HepG2 (cell line): ENCODE data around the gene YAP1. TPM values are rescaled to one million over a fixed set of nuclear protein-coding genes. Genes with fewer than 3 reads are reported as not detected.

ENCODE experiments used
- ATAC-seq: fragments of 200-7000 bp; cut with Tn5 transposase; 3 replicates; pipeline ENCODE4 v1.9.1; 2020; ENCODE audit warnings: mild to moderate bottlenecking, moderate library complexity
- BruUV-seq: library from RNA; stranded (reverse); fragments of 400-500 nt; replicated peaks from 2 replicates; lab custom pipeline; 2021; lab: Mats Ljungman, UMichigan
- CTCF ChIA-PET: fragments of 300-600 bp; formaldehyde crosslinking; extraction: SDS; loops from one replicate; lab custom pipeline; 2021; ENCODE audit warnings: low total read pairs, inconsistent platforms, low intra/inter-chr PET ratio; lab: Yijun Ruan, JAX
- POLR2A ChIA-PET: fragments of 350-600 bp; sonication (Branson Sonifier 250); formaldehyde crosslinking; loops from one replicate; lab custom pipeline; 2020; ENCODE audit warnings: antibody characterized with exemption, inconsistent platforms; lab: Yijun Ruan, JAX
- DNase-seq: peaks from one replicate; pipeline ENCODE4 v3.0.0-alpha.2; 2015; ENCODE audit warnings: low spot score
- FAIRE-seq: peaks from 3 replicates; lab custom pipeline; 2011; peaks lifted over from hg19 to GRCh38; lab: Jason Lieb, UNC
- H2AFZ ChIP-seq: one replicate; pipeline ENCODE4 v1.6.1; 2011; ENCODE audit warnings: low read length, inconsistent platforms
- H3K27ac ChIP-seq: fragments of 300-600 bp; 3 replicates; pipeline ENCODE4 v1.8.0; 2011; ENCODE audit warnings: mixed run types, mild to moderate bottlenecking, mixed read lengths, low read length, inconsistent platforms; ENCODE audit not compliant: insufficient read depth; ENCODE audit errors: extremely low read length
- H3K27me3 ChIP-seq, 2 experiments: fragments of 200-600 bp in 1 of 2; 2 replicates in 1 of 2; 3 replicates in 1 of 2; pipeline versions ENCODE4 v1.6.0 to v1.8.0; 2011; ENCODE audit warnings: low read length in 2 of 2, mild to moderate bottlenecking in 2 of 2, moderate library complexity in 2 of 2, inconsistent platforms in 1 of 2; ENCODE audit not compliant: insufficient read depth in 2 of 2, control insufficient read depth in 1 of 2
- H3K36me3 ChIP-seq, 2 experiments: fragments of 200-600 bp in 1 of 2; replicated peaks in 1 of 2; 2 replicates in 1 of 2; 3 replicates in 1 of 2; pipeline versions ENCODE4 v1.5.1 to v1.8.0; 2011; ENCODE audit warnings: low read length in 2 of 2, inconsistent platforms in 1 of 2; ENCODE audit not compliant: insufficient read depth in 2 of 2, control insufficient read depth in 1 of 2
- H3K4me1 ChIP-seq: 2 replicates; pipeline ENCODE4 v1.5.1; 2012; ENCODE audit warnings: low read length, inconsistent platforms; ENCODE audit not compliant: insufficient read depth
- H3K4me2 ChIP-seq: 2 replicates; pipeline ENCODE4 v1.6.0; 2011; ENCODE audit warnings: low read depth, low read length, inconsistent platforms
- H3K4me3 ChIP-seq, 3 experiments: fragments of 200-600 bp in 1 of 3; sonication (generic), shearing (Covaris generic) in 1 of 3; replicated peaks in 1 of 3; 2 replicates each; pipeline ENCODE4 v1.5.1; 2011 to 2016; ENCODE audit warnings: low read length in 3 of 3, inconsistent platforms in 2 of 3, low read depth in 2 of 3, mild to moderate bottlenecking in 2 of 3, control low read depth in 1 of 3, mixed read lengths in 1 of 3; ENCODE audit not compliant: insufficient read depth in 1 of 3
- H3K79me2 ChIP-seq: one replicate; pipeline ENCODE4 v1.6.1; 2011; ENCODE audit warnings: low read length, inconsistent platforms; ENCODE audit not compliant: insufficient read depth
- H3K9ac ChIP-seq: 2 replicates; pipeline ENCODE4 v1.6.0; 2011; ENCODE audit warnings: mild to moderate bottlenecking, low read depth, low read length, inconsistent platforms; ENCODE audit not compliant: insufficient read depth
- H3K9me3 ChIP-seq: 2 replicates; pipeline ENCODE4 v1.5.1; 2012; ENCODE audit warnings: mild to moderate bottlenecking, low read length
- H4K20me1 ChIP-seq: 2 replicates; pipeline ENCODE4 v1.6.0; 2011; ENCODE audit warnings: inconsistent platforms, mild to moderate bottlenecking, low read length, moderate library complexity; ENCODE audit not compliant: insufficient read depth
- ARNTL ChIP-seq: sonication (generic); formaldehyde crosslinking; IDR thresholded peaks from 2 replicates; pipeline ENCODE4 v1.4.0; 2020; ENCODE audit warnings: mild to moderate bottlenecking, missing genetic modification reagents
- ATRX ChIP-seq: sonication (generic); formaldehyde crosslinking; IDR thresholded peaks from 2 replicates; pipeline ENCODE4 v1.4.0; 2020; ENCODE audit warnings: missing genetic modification reagents, borderline replicate concordance
- PRDM15 ChIP-seq: sonication (generic); formaldehyde crosslinking; IDR thresholded peaks from 2 replicates; pipeline ENCODE4 v1.4.0; 2020; ENCODE audit warnings: missing genetic modification reagents
- XRCC5 ChIP-seq: fragments of 200-400 bp; formaldehyde crosslinking; optimal IDR thresholded peaks from 2 replicates; pipeline ENCODE3; 2017; ENCODE audit warnings: mild to moderate bottlenecking, low read length
- ZFAT ChIP-seq: sonication (generic); formaldehyde crosslinking; conservative IDR thresholded peaks from 2 replicates; pipeline ENCODE4 v1.8.1; 2023; ENCODE audit warnings: missing genetic modification reagents, inconsistent platforms
- ZNF138 ChIP-seq: sonication (generic); formaldehyde crosslinking; IDR thresholded peaks from 2 replicates; pipeline ENCODE4 v1.5.0; 2020; ENCODE audit warnings: mild to moderate bottlenecking, low read depth, missing genetic modification reagents
- ZNF709 ChIP-seq: sonication (generic); formaldehyde crosslinking; IDR thresholded peaks from 2 replicates; pipeline ENCODE4 v1.5.0; 2020; ENCODE audit warnings: mild to moderate bottlenecking, missing genetic modification reagents
- WGBS: methylation state at CpG from one replicate; pipeline ENCODE4 v1.1.6; 2017; ENCODE audit warnings: low lambda C conversion rate; 5-methylcytosine and 5-hydroxymethylcytosine counted together
- in situ Hi-C: cut with HindIII; loops from 2 replicates; pipeline ENCODE4 v1.10.0; 2017; ENCODE audit warnings: low pct_unique_long_range_greater_than_20kb; ENCODE audit not compliant: extremely low pct_ligation_motif_present
- intact Hi-C: fragments of 100-400 bp; cut with micrococcal nuclease; formaldehyde crosslinking; loops from one replicate; pipeline ENCODE4 v1.10.0; 2022; ENCODE audit not compliant: unreplicated experiment
- polyA plus RNA-seq, 8 experiments: library from polyadenylated mRNA; depleted of rRNA in 3 of 8; stranded (reverse) in 7 of 8; unstranded in 1 of 8; fragments of >200 nt; fragmentation: Illumina TruSeq in 4 of 8; extraction: Trizol in 4 of 8; gene quantifications; 2 replicates each; pipeline versions ENCODE4 v1.2.1 to v1.2.3, GENCODE V29; 2011 to 2016; ENCODE audit warnings: low read depth in 4 of 8, missing spikeins in 1 of 8, mixed read lengths in 1 of 8; ENCODE audit not compliant: insufficient read depth in 1 of 8
- total RNA-seq, 5 experiments: library from RNA; depleted of rRNA; stranded (reverse); fragments of >200 nt; fragmentation: Illumina TruSeq; extraction: Trizol; gene quantifications; 2 replicates each; pipeline ENCODE4 v1.2.3, GENCODE V29; 2016; ENCODE audit warnings: low read depth in 1 of 5
- TF ChIP-seq, protein P1 (sequence below): sonication (generic); formaldehyde crosslinking; IDR thresholded peaks from 2 replicates; pipeline ENCODE4 v1.5.1; 2020; ENCODE audit warnings: missing genetic modification reagents, mild to moderate bottlenecking, borderline replicate concordance

The YAP1 gene
- total and polyA plus RNA-seq, 2 of the 13 experiments (the other 11 are each of a cell fraction or from before 2014, with no cell fraction given): 59.5 to 91.0 TPM

GRCh38 chr11:102154806-102155205 is 44.6 kb downstream of the YAP1 start:
- in situ Hi-C loops: no loop called here
- intact Hi-C loops: loop anchor here (5.0 kb wide), 2 partner anchors 38 to 93 kb away; no protein-coding TSS in a partner anchor
- Histone ChIP-seq H3K79me2 (peaks cover 99% of the 10 kb centered on the region), H3K27ac (no peak overlapping the region), H3K4me2 (no peak overlapping the region), H3K36me3 (peaks cover 9 to 28% of the 10 kb centered on the region in 2 experiments), H3K4me3 (no peak overlapping the region), H4K20me1 (peaks cover 12% of the 10 kb centered on the region; the same call in 1 of the 2 replicates), H3K9ac (no peak overlapping the region), H3K27me3 (no peaks in the 10 kb centered on the region), H3K9me3 (no peaks in the 10 kb centered on the region), H2AFZ (no peak overlapping the region), H3K4me1 (peaks cover 71% of the 10 kb centered on the region)
- ATAC-seq: no peak
- TF ChIP-seq ZNF138 (no peak), XRCC5 (no peak), ARNTL (CRISPR knock-in tag) (no peak), ZNF709 (CRISPR knock-in tag) (no peak), ZFAT (no peak), ATRX (no peak), PRDM15 (CRISPR knock-in tag) (no peak)
- TF ChIP-seq, protein P1, sequence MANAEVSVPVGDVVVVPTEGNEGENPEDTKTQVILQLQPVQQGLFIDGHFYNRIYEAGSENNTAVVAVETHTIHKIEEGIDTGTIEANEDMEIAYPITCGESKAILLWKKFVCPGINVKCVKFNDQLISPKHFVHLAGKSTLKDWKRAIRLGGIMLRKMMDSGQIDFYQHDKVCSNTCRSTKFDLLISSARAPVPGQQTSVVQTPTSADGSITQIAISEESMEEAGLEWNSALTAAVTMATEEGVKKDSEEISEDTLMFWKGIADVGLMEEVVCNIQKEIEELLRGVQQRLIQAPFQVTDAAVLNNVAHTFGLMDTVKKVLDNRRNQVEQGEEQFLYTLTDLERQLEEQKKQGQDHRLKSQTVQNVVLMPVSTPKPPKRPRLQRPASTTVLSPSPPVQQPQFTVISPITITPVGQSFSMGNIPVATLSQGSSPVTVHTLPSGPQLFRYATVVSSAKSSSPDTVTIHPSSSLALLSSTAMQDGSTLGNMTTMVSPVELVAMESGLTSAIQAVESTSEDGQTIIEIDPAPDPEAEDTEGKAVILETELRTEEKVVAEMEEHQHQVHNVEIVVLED: no peak
- DNase-seq: no peak
- FAIRE-seq: no peak
- 94% methylated on average over 1 of the region's 1 CpG for WGBS
- CTCF ChIA-PET: no interaction called here
- POLR2A ChIA-PET: no interaction called here
- no TSS peak for BruUV-seq
